ENCODE results near the gene AK9. TPM values are rescaled to one million over a fixed set of nuclear protein-coding genes. Genes with fewer than 3 reads are reported as not detected.

The AK9 gene
- total and polyA plus RNA-seq, 11 donors = 6.6 to 17.0 (median 9.1) TPM

DNA sequence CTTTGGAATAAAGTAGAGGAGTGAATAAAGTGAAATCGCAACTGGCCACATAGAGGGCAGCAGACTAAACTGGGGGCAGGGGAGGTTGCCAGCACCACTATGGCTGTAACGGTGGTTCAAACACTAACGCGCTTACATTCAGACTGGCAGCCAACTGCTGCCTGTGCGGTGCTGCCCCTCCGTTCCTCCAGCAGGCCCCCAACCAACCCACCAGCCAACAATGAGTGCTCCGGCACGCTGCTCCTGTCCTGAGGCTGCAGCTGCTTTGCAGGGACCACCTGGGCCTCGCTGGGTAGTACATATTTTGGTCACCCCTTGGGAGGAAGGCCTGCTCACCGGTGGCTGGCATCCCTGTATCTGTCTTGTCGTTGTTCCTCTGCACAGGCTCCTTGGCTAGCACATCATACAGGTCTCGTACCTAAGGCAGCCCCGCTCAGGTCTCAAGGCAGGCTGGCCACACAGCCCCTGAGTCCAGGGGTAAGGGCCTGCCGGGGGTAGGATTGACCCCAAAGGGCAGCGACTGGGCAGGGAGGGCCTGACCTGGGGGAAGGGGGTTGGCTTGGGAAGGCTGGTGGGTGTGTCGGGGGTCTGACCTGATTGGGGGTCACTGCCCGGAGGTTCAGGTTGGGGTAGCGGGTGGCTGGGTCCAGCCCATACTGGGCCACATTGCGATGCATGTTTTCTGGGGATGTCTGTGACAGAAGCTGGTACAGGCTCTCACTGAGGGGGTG, 241.8 kb downstream of the AK9 start:
- Histone ChIP-seq H3K4me1 (peaks cover 0 to 20% (median 5%) of the 10 kb centered on the region in 12 donors), H3K36me3 (peaks cover 0 to 55% (median 24%) of the 10 kb centered on the region in 9 donors), H3K27ac (no peak overlapping the region), H3K9me3 (no peaks in the 10 kb centered on the region), H3K27me3 (no peaks in the 10 kb centered on the region), H3K4me3 (no peak overlapping the region)
- no peak for ATAC-seq
- intact Hi-C loops (cut with DNase I) = no loop called here
- 79 to 92% (median 89%) methylated on average over 7 to 19 of the region's 19 CpGs for WGBS, 4 donors
- TF ChIP-seq POLR2A (IDR thresholded peaks at IDR 0.05) = no peak
- TF ChIP-seq, protein P1, sequence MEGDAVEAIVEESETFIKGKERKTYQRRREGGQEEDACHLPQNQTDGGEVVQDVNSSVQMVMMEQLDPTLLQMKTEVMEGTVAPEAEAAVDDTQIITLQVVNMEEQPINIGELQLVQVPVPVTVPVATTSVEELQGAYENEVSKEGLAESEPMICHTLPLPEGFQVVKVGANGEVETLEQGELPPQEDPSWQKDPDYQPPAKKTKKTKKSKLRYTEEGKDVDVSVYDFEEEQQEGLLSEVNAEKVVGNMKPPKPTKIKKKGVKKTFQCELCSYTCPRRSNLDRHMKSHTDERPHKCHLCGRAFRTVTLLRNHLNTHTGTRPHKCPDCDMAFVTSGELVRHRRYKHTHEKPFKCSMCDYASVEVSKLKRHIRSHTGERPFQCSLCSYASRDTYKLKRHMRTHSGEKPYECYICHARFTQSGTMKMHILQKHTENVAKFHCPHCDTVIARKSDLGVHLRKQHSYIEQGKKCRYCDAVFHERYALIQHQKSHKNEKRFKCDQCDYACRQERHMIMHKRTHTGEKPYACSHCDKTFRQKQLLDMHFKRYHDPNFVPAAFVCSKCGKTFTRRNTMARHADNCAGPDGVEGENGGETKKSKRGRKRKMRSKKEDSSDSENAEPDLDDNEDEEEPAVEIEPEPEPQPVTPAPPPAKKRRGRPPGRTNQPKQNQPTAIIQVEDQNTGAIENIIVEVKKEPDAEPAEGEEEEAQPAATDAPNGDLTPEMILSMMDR (IDR thresholded peaks at IDR 0.05) = no peak
- DNase-seq = no peak

DNA sequence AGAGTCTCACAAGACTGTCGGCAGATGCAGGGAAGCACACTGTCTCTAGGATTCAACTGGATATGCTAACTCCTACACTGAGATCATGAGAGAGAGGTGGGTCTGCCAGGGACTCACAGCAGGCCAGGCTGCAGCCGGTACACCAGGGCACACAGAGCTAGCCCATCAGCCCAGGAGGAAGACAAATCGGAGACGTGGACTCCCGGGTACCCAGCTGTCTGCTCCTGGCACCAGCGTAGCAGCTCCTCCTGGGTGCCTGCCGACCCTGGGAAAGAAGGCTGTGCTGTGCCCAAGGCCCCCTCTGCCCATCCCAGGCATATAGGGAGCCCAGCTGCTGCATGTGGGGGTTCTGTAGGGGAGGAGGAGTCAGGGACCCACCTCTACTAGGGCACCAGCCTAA, 242.4 kb downstream of the AK9 start:
- Histone ChIP-seq H3K27me3 (no peaks in the 10 kb centered on the region), H3K9me3 (no peaks in the 10 kb centered on the region), H3K36me3 (peaks cover 0 to 61% (median 24%) of the 10 kb centered on the region in 9 donors), H3K4me1 (peaks cover 0 to 14% (median 0%) of the 10 kb centered on the region in 12 donors), H3K27ac (no peak overlapping the region), H3K4me3 (no peak overlapping the region)
- WGBS, 4 donors = 74 to 82% (median 82%) methylated on average over 7 of the region's 7 CpGs
- no peak for TF ChIP-seq POLR2A (IDR thresholded peaks at IDR 0.05)
- TF ChIP-seq, protein P1 (IDR thresholded peaks at IDR 0.05) = no peak
- intact Hi-C loops (cut with DNase I) = no loop called here
- no peak for ATAC-seq
- DNase-seq = no peak

DNA sequence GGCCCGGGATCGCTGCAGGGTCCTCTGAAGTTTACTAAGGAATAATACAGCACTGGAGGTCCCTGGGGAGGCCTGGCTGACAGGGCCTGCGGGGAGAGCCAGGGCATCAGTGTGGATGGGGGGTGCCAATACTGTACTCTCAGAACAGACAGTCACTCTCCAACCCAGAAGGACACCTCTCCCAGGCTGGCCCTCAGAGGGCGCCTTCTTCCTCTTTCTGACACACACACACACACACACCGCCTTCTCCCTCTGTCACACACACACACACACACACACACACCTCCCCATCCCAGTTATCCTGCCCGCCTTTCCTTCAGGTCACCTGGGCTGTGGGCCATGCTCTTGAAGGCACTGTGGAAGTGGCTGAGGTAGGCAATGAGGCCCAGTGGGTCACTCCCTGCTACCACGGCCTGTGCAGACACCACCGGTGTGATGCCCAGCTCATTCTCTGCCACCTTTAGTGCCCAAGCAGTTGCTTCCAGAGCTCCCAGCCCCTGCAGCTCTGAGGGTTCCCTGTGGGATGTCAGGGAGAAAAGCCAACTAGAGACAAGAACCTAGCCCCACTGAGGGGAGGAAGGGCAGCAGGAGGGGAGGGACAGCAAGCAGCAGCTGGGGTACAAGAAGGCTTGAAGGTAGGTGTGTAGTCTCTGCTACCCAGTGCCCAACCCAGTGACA, 243.0 kb downstream of the AK9 start:
- WGBS, 4 donors = 85 to 92% (median 87%) methylated on average over 7 to 8 of the region's 8 CpGs
- no peak overlapping the region for H3K4me3 ChIP-seq
- ATAC-seq = peak in 1 of 4 donors; percentile 2
- peaks cover 0 to 10% (median 0%) of the 10 kb centered on the region in 12 donors for H3K4me1 ChIP-seq
- peaks cover 0 to 56% (median 24%) of the 10 kb centered on the region in 9 donors for H3K36me3 ChIP-seq
- no peaks in the 10 kb centered on the region for H3K27me3 ChIP-seq
- intact Hi-C loops (cut with DNase I) = no loop called here
- H3K27ac ChIP-seq = no peak overlapping the region
- no peaks in the 10 kb centered on the region for H3K9me3 ChIP-seq
- TF ChIP-seq POLR2A (IDR thresholded peaks at IDR 0.05) = no peak
- TF ChIP-seq, protein P1 (IDR thresholded peaks at IDR 0.05) = no peak
- DNase-seq = no peak

DNA sequence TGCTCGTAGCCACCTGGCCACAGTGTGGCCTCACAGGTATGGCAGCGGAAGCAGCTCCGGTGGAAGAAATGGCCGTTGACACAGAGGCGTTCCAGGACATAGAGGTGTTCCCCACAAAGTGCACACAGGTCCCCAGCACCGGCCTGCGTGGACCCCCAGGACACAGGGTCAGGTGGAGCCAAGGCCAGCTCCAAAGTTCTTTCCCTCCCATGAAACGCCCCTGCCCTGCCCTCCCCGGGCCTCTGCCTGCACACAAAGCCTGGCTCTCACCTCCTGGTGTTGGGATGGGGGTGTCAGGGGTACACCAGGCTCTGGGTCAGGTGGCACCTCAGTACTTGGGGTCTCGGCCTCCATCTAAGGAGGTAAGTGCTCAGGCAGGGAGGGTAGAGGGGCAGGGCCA, 243.9 kb downstream of the AK9 start:
- WGBS, 4 donors = 85 to 94% (median 91%) methylated on average over 10 of the region's 10 CpGs
- H3K9me3 ChIP-seq = no peaks in the 10 kb centered on the region
- no peak for TF ChIP-seq POLR2A (IDR thresholded peaks at IDR 0.05)
- TF ChIP-seq, protein P1 (IDR thresholded peaks at IDR 0.05) = no peak
- intact Hi-C loops (cut with DNase I) = no loop called here
- H3K36me3 ChIP-seq = peaks cover 0 to 47% (median 21%) of the 10 kb centered on the region in 9 donors
- no peak for DNase-seq
- no peaks in the 10 kb centered on the region for H3K27me3 ChIP-seq
- no peak overlapping the region for H3K27ac ChIP-seq
- no peak overlapping the region for H3K4me3 ChIP-seq
- peaks cover 0 to 14% (median 1%) of the 10 kb centered on the region in 12 donors for H3K4me1 ChIP-seq
- no peak for ATAC-seq
